SJCRH30 (cell line): ENCODE measurements around the gene PLA2G2C. TPM values are rescaled to one million over a fixed set of nuclear protein-coding genes. Genes with fewer than 3 reads are reported as not detected.
A peak's percentile ranks its signal among the peaks of the same experiment; 100 is the strongest.
"Not testable (repeated sequence)": the region's sequence is repeated elsewhere in the genome, so short reads cannot be mapped to it uniquely, and the experiment has no call there.

Source experiments
- DNase-seq, 2 experiments: peaks; one replicate each; pipeline ENCODE4 v3.0.0-alpha.2; 2015 to 2020
- H3K27ac ChIP-seq: fragments of 250-450 bp; sonication (Bioruptor Pico); 2 replicates; pipeline ENCODE4 v1.5.1; 2020; ENCODE audit warnings: mild to moderate bottlenecking, moderate library complexity
- H3K27me3 ChIP-seq: fragments of 250-450 bp; sonication (Bioruptor Pico); 2 replicates; pipeline ENCODE4 v1.5.1; 2020; ENCODE audit warnings: mild to moderate bottlenecking, moderate library complexity
- H3K36me3 ChIP-seq: fragments of 250-450 bp; sonication (Bioruptor Pico); 2 replicates; pipeline ENCODE4 v1.5.1; 2020; ENCODE audit warnings: mild to moderate bottlenecking, moderate library complexity
- H3K4me1 ChIP-seq: fragments of 250-450 bp; sonication (Bioruptor Pico); 2 replicates; pipeline ENCODE4 v1.5.1; 2020; ENCODE audit warnings: mild to moderate bottlenecking, moderate library complexity
- H3K4me3 ChIP-seq: fragments of 250-450 bp; sonication (Bioruptor Pico); 2 replicates; pipeline ENCODE4 v1.5.1; 2020; ENCODE audit warnings: mild to moderate bottlenecking, moderate library complexity
- H3K9me3 ChIP-seq: fragments of 250-450 bp; sonication (Bioruptor Pico); replicated peaks from 2 replicates; pipeline ENCODE4 v1.5.1; 2020; ENCODE audit warnings: mild to moderate bottlenecking, moderate library complexity
- total RNA-seq: library from RNA; depleted of rRNA; stranded (reverse); fragments of >200 nt; shearing (Covaris generic); gene quantifications from 2 replicates; pipeline ENCODE4 v1.2.3, GENCODE V29; 2014; rRNA removed

PLA2G2C gene, protein sequence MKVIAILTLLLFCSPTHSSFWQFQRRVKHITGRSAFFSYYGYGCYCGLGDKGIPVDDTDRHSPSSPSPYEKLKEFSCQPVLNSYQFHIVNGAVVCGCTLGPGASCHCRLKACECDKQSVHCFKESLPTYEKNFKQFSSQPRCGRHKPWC
- total RNA-seq = not detected in 2 replicates

DNA sequence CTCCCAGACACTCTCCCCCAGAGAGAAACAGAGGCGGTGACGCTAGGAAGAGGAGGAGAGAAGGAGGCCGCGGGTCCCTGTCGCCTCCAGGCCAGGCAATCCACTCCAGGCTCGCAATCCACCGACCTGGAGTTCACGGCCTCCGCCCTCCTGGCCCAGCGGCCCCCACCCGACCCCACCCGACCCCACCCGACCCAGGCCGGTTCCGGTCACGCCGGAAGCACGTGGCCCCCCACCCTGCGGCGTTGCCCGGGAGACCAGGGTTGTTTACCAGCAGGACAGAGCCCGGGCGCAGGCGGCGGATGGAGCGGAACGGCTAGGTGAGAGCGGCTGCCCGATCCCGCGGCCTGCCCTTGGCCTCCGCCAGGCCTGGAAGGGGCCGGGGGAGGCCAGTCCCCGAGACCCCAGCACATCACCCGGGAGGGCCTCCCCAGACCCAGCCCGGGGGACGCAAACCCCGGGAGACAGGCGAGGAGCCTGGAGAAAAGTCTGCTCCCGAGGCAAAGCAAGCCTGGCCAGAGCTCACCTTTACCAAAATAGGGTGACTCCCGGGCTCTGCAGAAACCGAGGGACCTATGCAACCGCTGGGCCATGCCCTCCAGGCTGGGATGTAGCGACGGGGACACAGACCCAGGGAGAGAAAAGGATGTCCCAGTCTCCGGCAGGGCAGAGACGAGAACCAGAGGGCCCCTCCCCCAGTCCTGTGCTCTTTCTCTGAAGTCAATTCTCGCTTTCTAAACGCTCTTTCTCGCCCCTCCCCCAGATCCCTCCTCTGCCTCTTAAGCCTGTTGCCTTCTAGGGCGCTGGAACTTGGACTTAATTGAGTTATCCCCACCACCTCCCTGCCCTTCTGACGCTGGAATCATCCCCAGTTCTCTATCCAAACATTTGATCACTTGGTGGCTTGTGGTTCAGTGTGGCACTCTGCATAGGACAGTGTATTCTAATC lies at the start of gene PLA2G2C, which contains the start of gene UBXN10:
Gene PLA2G2C, minus strand, starts transcription at position 685 of the 949 bp plus-strand sequence. CDS start 9,155 bp downstream, outside the sequence.
Gene UBXN10, plus strand, starts transcription at position 263 of the 949 bp plus-strand sequence. CDS start 4,466 bp downstream, outside the sequence.
- H3K27ac ChIP-seq = no peak within 1 kb of the TSS
- no peak within 1 kb of the TSS for H3K4me3 ChIP-seq
- no peak for DNase-seq
- no peaks in the 10 kb centered on the region for H3K4me1 ChIP-seq
- no peaks in the 10 kb centered on the region for H3K9me3 ChIP-seq
- peaks cover 34% of the 10 kb centered on the region for H3K27me3 ChIP-seq
- H3K36me3 ChIP-seq = no peaks in the 10 kb centered on the region

DNA sequence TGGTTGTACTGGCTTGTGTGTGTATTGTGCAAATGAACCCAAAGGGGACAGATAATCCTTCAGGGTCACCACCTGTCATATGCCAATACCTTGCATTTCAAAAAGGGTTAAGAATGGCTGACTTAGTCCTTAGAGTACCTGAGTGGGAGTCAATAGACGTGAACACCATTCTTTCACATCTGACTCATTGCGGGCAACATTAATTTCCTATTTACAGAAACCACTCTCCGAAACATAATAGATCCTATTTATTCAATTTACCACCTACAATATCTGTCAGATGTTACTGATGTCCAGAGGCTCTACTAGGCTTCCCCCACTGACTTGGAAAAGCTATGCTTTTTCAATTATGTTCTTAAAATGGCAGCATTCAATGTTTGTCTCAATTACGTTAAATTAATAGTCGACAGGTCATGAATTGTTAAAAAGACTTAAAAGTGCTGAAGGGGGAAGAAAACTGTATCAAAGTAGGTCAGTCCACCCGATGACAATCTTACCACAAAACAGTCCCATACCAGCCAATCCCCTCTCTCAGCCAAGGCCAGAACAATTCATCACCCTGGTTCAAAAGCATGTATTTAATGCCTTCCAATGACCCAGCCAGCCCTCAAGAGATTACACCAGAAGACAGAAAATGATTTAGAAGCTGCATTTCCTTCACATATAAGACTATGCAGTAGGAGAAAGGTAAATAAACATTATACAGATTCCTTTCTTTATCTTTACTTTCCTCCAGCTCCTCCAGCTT lies 48.6 kb upstream of the PLA2G2C start:
- Histone ChIP-seq H3K27ac (no peak overlapping the region), H3K36me3 (no peaks in the 10 kb centered on the region), H3K4me3 (no peak overlapping the region), H3K4me1 (0 out of 2 replicates have a peak, but pooled peaks cover 2% of the 10 kb centered on the region), H3K9me3 (no peaks in the 10 kb centered on the region), H3K27me3 (peaks cover 17% of the 10 kb centered on the region)
- no peak for DNase-seq

DNA sequence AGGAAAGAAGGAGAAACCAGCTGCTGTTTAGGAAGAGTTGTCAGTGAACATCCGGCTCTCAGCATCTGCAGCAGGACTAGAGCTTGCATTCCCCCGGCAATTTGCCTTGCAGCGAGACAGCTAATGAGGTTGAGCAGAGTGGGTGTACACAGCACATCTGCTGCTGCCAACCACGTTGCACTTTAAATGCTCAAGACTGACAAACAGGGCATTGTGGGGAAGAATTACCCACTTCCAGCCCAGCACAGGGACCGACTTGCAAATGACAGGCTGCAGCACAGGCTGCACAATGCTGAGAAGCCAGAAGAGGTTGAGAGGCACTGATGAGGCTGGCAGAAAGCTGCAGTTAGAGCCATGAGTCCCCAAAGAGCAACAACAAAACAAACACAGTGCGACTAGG lies 47.5 kb upstream of the PLA2G2C start:
- Histone ChIP-seq H3K27me3 (peaks cover 17% of the 10 kb centered on the region), H3K27ac (no peak overlapping the region), H3K36me3 (no peaks in the 10 kb centered on the region), H3K4me1 (0 out of 2 replicates have a peak, but pooled peaks cover 2% of the 10 kb centered on the region), H3K9me3 (no peaks in the 10 kb centered on the region), H3K4me3 (no peak overlapping the region)
- peak; percentile 30 to 50 for DNase-seq

DNA sequence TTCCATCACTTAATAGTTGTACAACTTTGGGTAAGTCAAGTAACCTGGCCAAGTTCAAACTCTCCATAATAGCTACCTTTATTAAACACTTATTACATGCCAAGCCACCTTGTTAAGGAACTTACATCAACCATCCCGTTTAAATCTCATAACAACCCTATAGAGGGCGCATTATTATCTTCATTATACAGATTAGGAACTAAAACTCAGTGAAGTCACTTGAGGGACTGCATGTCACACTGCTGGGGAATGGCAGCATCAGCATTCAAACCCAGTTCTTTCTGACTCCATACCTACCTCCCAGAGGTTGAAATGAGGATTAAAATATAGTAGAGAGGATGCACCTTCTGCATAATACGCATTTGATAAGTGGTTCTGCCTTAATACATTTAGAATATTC lies 47.1 kb upstream of the PLA2G2C start:
- H3K27ac ChIP-seq = no peak overlapping the region
- H3K27me3 ChIP-seq = peaks cover 17% of the 10 kb centered on the region
- H3K4me1 ChIP-seq = 0 out of 2 replicates have a peak, but pooled peaks cover 2% of the 10 kb centered on the region
- H3K36me3 ChIP-seq = no peaks in the 10 kb centered on the region
- no peaks in the 10 kb centered on the region for H3K9me3 ChIP-seq
- peak in 1 of 2 experiments; percentile 28 for DNase-seq
- no peak overlapping the region for H3K4me3 ChIP-seq

DNA sequence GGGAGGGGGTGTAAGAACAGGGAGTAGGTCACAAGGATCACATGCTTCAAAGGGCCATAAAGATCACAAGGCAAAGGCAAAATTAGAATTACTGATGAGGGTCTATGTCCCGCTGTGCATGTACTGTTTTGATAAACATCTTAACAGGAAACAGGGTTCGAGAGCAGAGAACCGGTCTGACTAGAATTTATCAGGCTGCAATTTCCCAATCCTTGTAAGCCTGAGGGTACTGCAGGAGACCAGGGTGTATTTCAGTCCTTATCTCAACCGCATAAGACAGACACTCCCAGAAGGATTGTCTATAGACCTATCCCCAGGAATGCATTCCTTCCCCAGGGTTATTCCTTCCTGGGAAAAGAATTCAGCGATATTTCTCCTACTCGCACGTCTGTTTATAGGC lies 46.2 kb upstream of the PLA2G2C start:
- not testable (repeated sequence) for H3K4me3 ChIP-seq, H3K36me3 ChIP-seq, H3K4me1 ChIP-seq, H3K9me3 ChIP-seq, DNase-seq, H3K27ac ChIP-seq
- peaks cover 17% of the 10 kb centered on the region for H3K27me3 ChIP-seq

DNA sequence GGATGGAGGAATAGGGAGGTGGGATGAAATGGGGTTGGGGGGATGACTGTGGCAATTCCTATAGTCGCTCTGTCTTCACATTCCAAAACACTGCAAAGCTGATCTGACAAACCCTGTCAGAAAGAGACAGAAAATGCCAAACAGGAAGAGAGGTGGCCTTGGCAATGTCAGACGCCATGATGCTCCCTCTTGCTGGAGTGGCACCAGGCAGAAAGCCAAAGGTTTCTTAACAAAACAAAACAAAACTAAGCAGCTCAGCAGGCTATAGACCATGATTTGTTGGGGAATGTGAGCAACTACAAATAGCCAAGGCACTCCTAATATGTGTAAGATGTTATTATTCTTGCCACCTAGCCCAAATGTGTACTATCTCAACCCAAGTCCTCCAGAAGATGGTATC lies 42.9 kb upstream of the PLA2G2C start:
- Histone ChIP-seq H3K9me3 (no peaks in the 10 kb centered on the region), H3K4me3 (no peak overlapping the region), H3K4me1 (0 out of 2 replicates have a peak, but pooled peaks cover 2% of the 10 kb centered on the region), H3K27ac (no peak overlapping the region), H3K27me3 (peaks cover 25% of the 10 kb centered on the region), H3K36me3 (no peaks in the 10 kb centered on the region)
- no peak for DNase-seq

DNA sequence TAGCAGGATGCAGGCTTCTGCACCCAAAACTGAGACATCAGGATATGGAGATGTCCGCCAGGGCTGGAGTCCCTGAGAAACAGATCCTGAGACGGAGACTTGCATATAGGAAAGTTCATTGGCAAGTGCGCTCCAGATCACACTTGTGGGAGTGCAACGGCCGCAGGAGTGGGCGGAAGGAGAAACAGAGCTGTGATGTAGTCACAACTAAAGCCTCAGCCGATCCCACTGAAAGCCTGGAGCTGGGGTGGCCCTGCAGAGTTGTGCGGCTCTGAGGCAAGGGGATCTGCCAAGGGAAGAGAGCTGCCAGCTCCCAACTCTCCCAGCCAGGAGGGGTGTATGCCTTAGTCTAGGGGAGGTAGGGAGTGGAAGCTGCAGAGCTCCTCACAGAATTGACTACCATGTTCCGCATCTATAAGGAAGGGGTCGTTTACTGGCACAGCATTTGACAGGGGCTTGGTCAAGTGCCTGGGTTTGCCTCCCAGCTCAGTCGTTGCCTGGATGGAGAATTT lies 42.1 kb upstream of the PLA2G2C start:
- Histone ChIP-seq H3K36me3 (no peaks in the 10 kb centered on the region), H3K4me1 (no peaks in the 10 kb centered on the region), H3K27ac (no peak overlapping the region), H3K4me3 (no peak overlapping the region), H3K9me3 (no peaks in the 10 kb centered on the region), H3K27me3 (peaks cover 17% of the 10 kb centered on the region)
- DNase-seq = no peak

DNA sequence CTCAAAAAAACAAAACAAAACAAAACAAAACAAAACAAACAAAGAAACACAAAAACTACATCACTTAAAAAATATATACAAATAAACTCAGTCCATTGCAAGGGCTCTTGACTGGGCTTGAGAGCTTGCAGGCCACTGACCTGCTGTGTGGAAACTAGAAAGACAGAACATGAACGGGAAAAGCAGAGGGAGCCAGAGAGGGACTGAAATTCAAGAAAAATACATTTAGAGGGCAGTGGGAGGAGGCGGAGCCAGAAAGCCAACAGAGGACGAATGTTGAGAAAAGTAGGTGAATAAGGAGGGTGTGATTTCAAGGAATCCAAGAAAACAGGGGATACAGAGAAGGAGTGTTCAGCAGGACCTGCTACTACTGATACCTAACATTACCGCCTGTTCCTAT lies 41.4 kb upstream of the PLA2G2C start:
- no peaks in the 10 kb centered on the region for H3K4me1 ChIP-seq
- DNase-seq = no peak
- H3K9me3 ChIP-seq = no peaks in the 10 kb centered on the region
- peaks cover 17% of the 10 kb centered on the region for H3K27me3 ChIP-seq
- no peaks in the 10 kb centered on the region for H3K36me3 ChIP-seq
- H3K4me3 ChIP-seq = no peak overlapping the region
- H3K27ac ChIP-seq = no peak overlapping the region

DNA sequence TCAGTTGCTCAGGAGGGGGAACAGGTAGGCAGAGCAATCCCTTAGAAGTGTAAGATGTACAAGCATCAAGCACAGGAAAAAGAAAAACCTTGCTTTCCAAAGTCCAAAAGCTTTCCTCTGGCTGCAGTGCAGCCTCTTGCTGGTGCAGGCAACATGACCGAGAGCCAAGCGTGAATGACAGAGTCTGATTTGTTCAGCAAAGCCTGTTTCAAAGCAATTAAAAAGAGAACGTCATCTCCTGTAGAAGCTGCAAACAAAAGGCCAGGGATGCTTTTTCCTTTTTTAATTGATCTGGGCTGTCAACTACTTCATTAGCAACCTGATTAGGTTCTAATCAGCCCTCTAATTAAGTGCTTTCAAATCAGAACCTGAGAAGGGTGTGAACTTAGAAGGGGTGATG lies 38.2 kb upstream of the PLA2G2C start:
- H3K9me3 ChIP-seq = no peaks in the 10 kb centered on the region
- no peaks in the 10 kb centered on the region for H3K4me1 ChIP-seq
- H3K27ac ChIP-seq = no peak overlapping the region
- H3K4me3 ChIP-seq = no peak overlapping the region
- peaks cover 13% of the 10 kb centered on the region for H3K27me3 ChIP-seq
- no peak for DNase-seq
- H3K36me3 ChIP-seq = no peaks in the 10 kb centered on the region

DNA sequence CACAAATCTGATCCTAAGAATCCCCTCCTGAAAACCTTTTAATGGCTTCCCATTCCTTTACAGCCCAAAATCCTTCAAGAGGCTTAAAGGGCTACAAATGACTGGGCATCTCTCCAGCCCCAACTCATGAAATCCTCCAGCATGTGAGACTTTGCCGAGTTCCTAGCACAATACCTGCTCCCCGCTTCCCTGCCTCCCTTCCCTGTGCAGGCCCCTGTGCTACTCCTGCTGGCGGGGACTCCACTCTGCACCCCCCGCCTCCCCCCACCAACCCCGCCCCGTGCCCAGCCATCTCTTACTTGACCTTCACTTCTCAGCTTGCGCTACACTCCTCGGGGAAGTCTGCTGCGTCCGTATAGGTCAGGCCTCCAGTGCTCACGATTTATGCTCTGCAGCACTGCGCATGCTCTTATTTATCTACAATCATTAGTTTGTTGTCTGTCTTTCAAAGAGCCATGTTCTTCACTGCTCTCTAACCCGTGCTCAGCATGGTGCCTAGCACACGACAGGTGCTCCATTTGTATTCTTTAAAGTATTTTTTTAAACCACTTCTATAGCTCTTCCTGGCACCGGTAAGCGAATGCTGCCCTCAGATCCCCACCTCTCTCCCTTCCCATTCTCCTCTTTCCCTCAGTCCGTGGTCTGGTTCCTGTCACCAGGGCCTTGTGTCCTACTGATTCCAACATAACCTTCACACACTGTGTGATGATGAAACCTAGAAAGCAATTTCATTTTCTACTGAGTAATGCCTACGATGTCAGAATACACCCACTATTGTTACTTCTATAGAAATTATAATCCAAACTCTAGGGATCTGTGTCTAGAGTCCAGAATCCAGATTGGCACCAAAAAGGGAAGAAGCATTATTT lies 37.5 kb upstream of the PLA2G2C start:
- Histone ChIP-seq H3K27me3 (peaks cover 13% of the 10 kb centered on the region), H3K4me3 (no peak overlapping the region), H3K36me3 (no peaks in the 10 kb centered on the region), H3K9me3 (no peaks in the 10 kb centered on the region), H3K4me1 (no peaks in the 10 kb centered on the region), H3K27ac (no peak overlapping the region)
- DNase-seq = no peak

DNA sequence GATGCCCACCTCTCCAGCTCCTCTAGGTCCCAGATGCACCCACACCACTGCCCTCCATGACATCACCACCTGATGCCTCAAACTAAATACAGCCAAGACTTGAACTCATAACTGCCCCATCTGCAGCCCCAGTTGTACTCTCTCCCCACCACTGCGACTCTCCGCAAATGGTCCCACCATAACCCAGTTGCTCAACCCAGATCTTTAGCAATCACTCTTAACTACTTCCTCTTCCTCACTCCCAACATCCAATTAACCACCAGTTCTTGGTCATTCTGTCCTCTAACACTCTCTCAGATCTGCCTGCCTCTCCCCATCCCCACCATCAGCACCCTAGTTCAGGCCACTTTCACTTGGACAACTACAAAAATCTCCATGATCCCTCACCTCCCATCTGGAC lies 36.8 kb upstream of the PLA2G2C start:
- no peak overlapping the region for H3K4me3 ChIP-seq
- no peaks in the 10 kb centered on the region for H3K9me3 ChIP-seq
- DNase-seq = no peak
- H3K4me1 ChIP-seq = no peaks in the 10 kb centered on the region
- H3K27me3 ChIP-seq = peaks cover 13% of the 10 kb centered on the region
- no peaks in the 10 kb centered on the region for H3K36me3 ChIP-seq
- H3K27ac ChIP-seq = no peak overlapping the region

DNA sequence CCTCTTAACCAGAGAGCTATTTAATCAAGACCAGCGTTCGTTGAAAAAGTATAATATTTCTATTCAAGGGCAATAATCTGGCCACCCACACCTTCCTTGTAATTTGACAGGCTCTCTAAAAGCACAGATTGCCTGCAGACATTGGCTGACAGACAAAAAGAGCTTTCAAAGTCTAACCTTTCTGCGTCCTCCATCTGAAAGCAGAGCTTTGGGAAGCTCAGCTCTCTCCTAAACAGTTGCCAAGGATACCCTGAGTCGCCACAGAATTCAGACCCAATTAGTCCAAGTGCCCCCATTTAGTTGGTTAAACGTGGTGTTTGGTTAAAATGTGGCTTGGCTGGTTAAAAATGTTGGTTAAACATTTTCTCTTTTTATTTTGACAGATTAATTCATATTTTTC lies 33.7 kb upstream of the PLA2G2C start:
- Histone ChIP-seq H3K4me1 (no peaks in the 10 kb centered on the region), H3K27ac (no peak overlapping the region), H3K9me3 (no peaks in the 10 kb centered on the region), H3K36me3 (no peaks in the 10 kb centered on the region), H3K27me3 (peaks cover 10% of the 10 kb centered on the region), H3K4me3 (no peak overlapping the region)
- DNase-seq = no peak

DNA sequence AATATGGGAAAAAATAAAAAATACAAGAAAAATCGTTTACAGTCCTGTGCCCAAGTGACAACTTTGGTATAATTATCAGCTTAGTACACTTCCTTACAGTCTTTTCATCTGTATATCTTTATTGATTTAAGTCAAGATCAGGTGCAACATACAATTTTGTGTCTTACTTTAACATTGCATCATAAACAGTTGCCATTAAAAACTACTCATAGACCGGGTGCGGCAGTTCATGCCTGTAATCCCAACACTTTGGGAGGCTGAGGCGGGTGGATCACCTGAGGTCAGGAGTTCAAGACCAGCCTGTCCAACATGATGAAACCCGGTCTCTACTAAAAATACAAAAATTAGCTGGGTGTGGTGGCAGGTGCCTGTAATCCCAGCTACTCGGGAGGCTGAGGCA lies 32.7 kb upstream of the PLA2G2C start:
- H3K36me3 ChIP-seq, H3K27ac ChIP-seq, H3K4me3 ChIP-seq, H3K9me3 ChIP-seq, DNase-seq, H3K4me1 ChIP-seq: not testable (repeated sequence)
- H3K27me3 ChIP-seq = peaks cover 17% of the 10 kb centered on the region

DNA sequence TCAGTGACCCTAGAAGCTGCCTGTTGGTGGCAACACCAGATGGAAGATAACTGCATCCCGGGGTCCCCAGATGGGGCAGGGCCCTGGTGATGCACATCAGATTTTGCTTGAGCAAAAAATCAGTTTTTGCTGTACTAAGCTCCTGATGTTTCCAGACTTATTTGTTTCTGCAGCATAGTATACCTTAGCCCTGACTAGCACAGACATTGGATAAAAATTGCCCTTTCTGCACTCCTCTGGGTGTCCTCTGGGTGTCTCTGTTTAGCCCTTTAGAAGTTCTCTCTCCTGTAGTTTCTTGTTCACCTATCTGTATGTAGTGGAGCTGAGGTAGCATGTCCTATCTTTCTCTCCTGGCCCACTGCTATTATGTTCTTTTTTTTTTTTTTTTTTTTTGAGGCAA lies 30.3 kb upstream of the PLA2G2C start:
- peak in 1 of 2 experiments; percentile 46 for DNase-seq

More for the DNA sequence above, 30.3 kb upstream of the PLA2G2C start:
- Histone ChIP-seq H3K27ac (no peak overlapping the region), H3K4me3 (no peak overlapping the region), H3K36me3 (no peaks in the 10 kb centered on the region), H3K27me3 (peaks cover 28% of the 10 kb centered on the region), H3K9me3 (no peaks in the 10 kb centered on the region), H3K4me1 (no peaks in the 10 kb centered on the region)
